Right lobe of liver (tissue), 4 donors: ENCODE data around the gene CCDC8.

ENCODE experiments used
- POLR2A ChIP-seq: fragments of 450-650 bp; IDR thresholded peaks from one replicate; pipeline ENCODE4 v1.6.1; 2017; ENCODE audit warnings: antibody characterized with exemption, mild to moderate bottlenecking
- TF ChIP-seq, protein P1 (sequence below), 4 donors: fragments of 200-600 bp in 3 of 4; fragments of 450-650 bp in 1 of 4; IDR thresholded peaks; one replicate each; pipeline versions ENCODE4 v1.5.1 to v1.8.0; 2016 to 2022; ENCODE audit warnings: antibody characterized with exemption in 4 of 4, mild to moderate bottlenecking in 2 of 4
- donor health status: DM: no; HTN: no; CAD: no.
- donor health status: DM: no; HTN: no; CAD: no.
- donor health status: DM: no; HTN: yes; CAD: no.

DNA sequence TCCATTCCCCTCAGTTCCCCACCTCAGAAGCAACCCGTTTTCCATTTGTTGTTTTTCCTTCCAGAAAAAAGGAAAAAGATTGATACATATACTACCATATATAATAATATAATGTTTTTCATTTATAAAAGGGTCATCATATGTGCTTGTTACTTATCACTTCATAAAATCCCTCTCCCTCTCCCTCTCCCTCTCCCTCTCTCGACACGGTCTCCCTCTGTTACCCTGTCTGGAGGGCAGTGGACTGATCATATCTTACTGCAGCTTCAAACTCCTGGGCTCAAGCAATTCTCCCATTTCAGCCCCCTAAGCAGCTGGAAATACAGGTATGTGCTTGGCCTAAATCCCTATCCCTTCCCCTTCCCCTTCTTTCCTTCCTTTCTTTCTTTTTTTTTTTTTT, 40.9 kb upstream of the CCDC8 start:
- TF ChIP-seq POLR2A = no peak
- TF ChIP-seq, protein P1, sequence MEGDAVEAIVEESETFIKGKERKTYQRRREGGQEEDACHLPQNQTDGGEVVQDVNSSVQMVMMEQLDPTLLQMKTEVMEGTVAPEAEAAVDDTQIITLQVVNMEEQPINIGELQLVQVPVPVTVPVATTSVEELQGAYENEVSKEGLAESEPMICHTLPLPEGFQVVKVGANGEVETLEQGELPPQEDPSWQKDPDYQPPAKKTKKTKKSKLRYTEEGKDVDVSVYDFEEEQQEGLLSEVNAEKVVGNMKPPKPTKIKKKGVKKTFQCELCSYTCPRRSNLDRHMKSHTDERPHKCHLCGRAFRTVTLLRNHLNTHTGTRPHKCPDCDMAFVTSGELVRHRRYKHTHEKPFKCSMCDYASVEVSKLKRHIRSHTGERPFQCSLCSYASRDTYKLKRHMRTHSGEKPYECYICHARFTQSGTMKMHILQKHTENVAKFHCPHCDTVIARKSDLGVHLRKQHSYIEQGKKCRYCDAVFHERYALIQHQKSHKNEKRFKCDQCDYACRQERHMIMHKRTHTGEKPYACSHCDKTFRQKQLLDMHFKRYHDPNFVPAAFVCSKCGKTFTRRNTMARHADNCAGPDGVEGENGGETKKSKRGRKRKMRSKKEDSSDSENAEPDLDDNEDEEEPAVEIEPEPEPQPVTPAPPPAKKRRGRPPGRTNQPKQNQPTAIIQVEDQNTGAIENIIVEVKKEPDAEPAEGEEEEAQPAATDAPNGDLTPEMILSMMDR (IDR thresholded peaks at IDR 0.05) = no peak
